Measurements from ENCODE around the gene ZNF385A. TPM values are rescaled to one million over a fixed set of nuclear protein-coding genes. Genes with fewer than 3 reads are reported as not detected.

The ZNF385A gene
- total RNA-seq, 1 experiment from 2014 or later = 5.7 TPM

DNA sequence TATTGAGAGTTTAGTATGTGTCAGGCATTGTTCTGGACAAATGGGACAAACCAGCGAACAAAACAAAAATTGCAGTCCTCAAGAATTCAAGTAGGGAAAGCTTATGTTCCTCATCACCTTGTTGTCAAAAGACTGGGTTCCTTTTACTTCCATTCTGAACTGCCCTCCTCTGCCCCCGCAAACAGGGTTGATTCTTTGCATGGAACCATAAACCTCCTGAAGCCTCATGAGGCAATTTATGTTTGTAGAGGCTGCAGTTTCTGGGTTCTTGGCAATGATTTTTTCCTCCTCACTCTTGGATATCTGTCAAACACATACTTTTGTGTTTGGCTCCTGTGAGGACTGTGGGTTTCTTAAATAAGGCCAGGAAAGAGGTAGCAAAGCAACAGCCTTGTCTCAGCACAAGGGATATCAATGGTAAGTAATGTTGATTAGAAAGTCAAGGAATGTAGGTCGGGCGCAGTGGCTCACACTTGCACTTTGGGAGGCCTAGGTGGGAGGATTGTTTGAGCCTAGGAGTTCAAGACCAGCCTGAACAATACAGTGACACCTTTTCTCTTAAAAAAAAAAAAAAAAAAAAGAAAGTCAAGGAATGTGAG is 45.7 kb downstream of the ZNF385A start:
- no peaks in the 10 kb centered on the region for H3K79me2 ChIP-seq (ENCODE audit: insufficient read depth, low read length)
- H3K27me3 Mint-ChIP-seq (ENCODE audit: low read depth) = no peaks in the 10 kb centered on the region

More for the DNA sequence above, 45.7 kb downstream of the ZNF385A start:
- Histone ChIP-seq H2AFZ (ENCODE audit: low read length) (no peak overlapping the region), H2BK15ac (ENCODE audit: low read depth, low read length) (no peak overlapping the region), H3K27me3 (ENCODE audit: insufficient read depth, low read length) (no peaks in the 10 kb centered on the region), H4K20me1 (ENCODE audit: control insufficient read depth, insufficient read depth, insufficient read length) (no peaks in the 10 kb centered on the region), H3K4me2 (ENCODE audit: insufficient read depth, insufficient read length, low read length) (no peak overlapping the region), H3K23me2 (ENCODE audit: insufficient read length, low read depth, low read length, poor library complexity, severe bottlenecking) (no peaks in the 10 kb centered on the region), H2BK20ac (ENCODE audit: low read depth, low read length, poor library complexity, severe bottlenecking) (no peak overlapping the region), H3K27ac (ENCODE audit: insufficient read length, low read depth, low read length) (no peak overlapping the region), H3K79me1 (ENCODE audit: insufficient read depth, low read depth, low read length, poor library complexity, severe bottlenecking) (no peaks in the 10 kb centered on the region), H3T11ph (ENCODE audit: low read length) (no peak overlapping the region), H3K18ac (ENCODE audit: insufficient read length, low read depth, low read length) (no peak overlapping the region), H4K5ac (ENCODE audit: insufficient read length, low read depth, low read length) (no peak overlapping the region), H3K56ac (ENCODE audit: insufficient read length, low read depth, low read length) (no peak overlapping the region), H4K8ac (replicated peaks; ENCODE audit: insufficient read length, low read depth, low read length) (no peak overlapping the region), H2AK5ac (ENCODE audit: insufficient read length, low read length) (no peak overlapping the region), H3K9ac (ENCODE audit: extremely low read depth, insufficient read length, low read length) (no peak overlapping the region), H3K14ac (ENCODE audit: insufficient read depth, low read length) (no peak overlapping the region), H2BK12ac (ENCODE audit: insufficient read length, low read depth, low read length) (no peak overlapping the region), H3K4me1 (ENCODE audit: insufficient read depth, low read length) (no peaks in the 10 kb centered on the region), H2BK120ac (ENCODE audit: low read depth, low read length, poor library complexity, severe bottlenecking) (no peak overlapping the region), H2BK5ac (ENCODE audit: insufficient read length, low read length) (no peak overlapping the region), H4K91ac (ENCODE audit: insufficient read length, low read depth, low read length) (no peak overlapping the region), H3K4ac (ENCODE audit: low read depth, low read length) (no peak overlapping the region), H3K9me3 (ENCODE audit: control insufficient read depth, low read depth, low read length) (no peaks in the 10 kb centered on the region), H3K23ac (ENCODE audit: insufficient read length, low read depth, low read length) (no peak overlapping the region)
- Mint-ChIP-seq H3K4me3 (no peak overlapping the region), H3K9me3 (no peaks in the 10 kb centered on the region), H3K4me1 (peaks cover 2 to 3% of the 10 kb centered on the region in 2 experiments; a peak in 2 of 4 replicates), H3K36me3 (ENCODE audit: insufficient read depth in 1 of 3, low read depth in 3 of 3) (peaks cover 19 to 35% (median 31%) of the 10 kb centered on the region in 3 experiments; a peak in 6 of 7 replicates), H3K27ac (no peak overlapping the region)
- DNase-seq = no peak
- TF ChIP-seq, protein P1, sequence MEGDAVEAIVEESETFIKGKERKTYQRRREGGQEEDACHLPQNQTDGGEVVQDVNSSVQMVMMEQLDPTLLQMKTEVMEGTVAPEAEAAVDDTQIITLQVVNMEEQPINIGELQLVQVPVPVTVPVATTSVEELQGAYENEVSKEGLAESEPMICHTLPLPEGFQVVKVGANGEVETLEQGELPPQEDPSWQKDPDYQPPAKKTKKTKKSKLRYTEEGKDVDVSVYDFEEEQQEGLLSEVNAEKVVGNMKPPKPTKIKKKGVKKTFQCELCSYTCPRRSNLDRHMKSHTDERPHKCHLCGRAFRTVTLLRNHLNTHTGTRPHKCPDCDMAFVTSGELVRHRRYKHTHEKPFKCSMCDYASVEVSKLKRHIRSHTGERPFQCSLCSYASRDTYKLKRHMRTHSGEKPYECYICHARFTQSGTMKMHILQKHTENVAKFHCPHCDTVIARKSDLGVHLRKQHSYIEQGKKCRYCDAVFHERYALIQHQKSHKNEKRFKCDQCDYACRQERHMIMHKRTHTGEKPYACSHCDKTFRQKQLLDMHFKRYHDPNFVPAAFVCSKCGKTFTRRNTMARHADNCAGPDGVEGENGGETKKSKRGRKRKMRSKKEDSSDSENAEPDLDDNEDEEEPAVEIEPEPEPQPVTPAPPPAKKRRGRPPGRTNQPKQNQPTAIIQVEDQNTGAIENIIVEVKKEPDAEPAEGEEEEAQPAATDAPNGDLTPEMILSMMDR (conservative IDR thresholded peaks at IDR 0.05) = no peak
- no CpG with 5 or more reads among the region's 4 CpGs for WGBS (ENCODE audit: extremely low coverage, insufficient read length, low lambda C conversion rate)
